GM11168 (cell line): ENCODE data around the gene PRR5.
"Not testable (repeated sequence)": the region's sequence is repeated elsewhere in the genome, so short reads cannot be mapped to it uniquely, and the experiment has no call there.

ENCODE experiments used
- in situ Hi-C: fragments of 300-500 bp; cut with MboI; formaldehyde crosslinking; loops from one replicate; pipeline ENCODE4 v1.12.0; 2022; ENCODE audit warnings: low sequenced_read_pairs; ENCODE audit not compliant: unreplicated experiment

Gene PRR5

DNA sequence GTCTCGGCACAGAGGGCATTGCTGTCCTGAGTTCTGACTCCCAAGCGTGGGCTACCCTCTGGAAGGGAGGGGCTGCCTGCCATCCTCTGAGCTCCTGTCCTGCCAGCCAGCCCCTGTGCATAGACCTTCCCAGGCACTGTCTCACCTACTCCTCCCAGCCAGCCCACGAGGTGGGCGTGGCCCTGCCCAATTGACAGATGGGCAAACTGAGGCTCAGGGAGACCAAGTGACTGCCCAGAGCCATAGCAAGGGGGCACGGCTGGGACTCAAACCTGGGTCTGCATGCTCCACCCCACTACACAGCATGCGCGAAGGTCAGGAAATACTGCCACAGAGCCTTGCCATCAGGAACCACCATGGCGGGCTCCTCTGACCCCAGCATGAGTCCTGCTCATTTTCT is 29.4 kb upstream of the PRR5 start:
- in situ Hi-C loops: no loop called here

GRCh38 chr22:44673406-44673805 is 28.6 kb upstream of the PRR5 start:
- in situ Hi-C loops: no loop called here

GRCh38 chr22:44676066-44676440 is 26.0 kb upstream of the PRR5 start:
- in situ Hi-C loops: not testable (repeated sequence)

DNA sequence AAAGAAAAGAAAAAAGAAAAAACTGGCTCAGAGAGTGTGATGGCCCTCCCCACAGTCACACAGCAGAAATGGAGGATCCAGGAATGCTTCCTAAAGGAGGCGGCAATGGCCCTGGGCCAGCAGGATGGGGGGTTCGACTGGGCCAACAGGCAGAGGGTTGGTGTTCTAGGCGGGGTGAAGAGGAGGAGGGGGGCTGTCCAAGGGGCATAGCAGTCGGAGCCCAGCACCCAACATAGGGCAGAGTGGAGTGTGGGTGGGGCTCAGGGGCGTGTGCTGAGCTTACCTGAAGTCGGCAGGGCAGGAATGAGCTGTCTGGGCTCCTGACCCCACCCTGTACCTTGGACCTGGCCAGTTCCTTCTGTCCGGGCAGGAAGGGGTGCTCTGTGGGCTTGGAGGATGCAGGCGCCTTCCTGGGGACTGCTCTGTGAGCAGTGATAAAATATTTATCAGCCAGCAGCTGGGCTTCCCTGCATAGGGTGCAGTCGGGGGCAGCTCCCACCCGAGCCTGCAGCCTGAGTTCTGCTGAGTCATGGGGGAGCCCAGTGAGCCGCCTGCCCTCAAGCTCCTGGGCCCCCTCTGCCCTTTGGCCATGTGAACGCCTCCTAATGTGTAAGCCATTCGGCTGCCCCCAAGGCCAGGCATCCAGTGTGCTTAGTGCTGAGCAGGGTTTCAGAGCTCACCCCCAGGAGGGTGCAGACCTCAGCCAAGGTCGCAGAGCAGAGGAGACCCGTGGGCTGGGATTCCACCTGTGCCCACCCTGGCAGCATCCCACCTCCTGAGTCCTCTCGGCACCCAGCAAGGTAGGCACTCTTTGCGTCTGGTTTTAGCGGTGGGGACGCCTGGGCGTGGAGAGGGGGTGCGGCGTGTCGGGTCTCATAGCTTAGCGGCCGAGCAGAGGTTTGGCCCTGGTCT is 25.3 kb upstream of the PRR5 start:
- in situ Hi-C loops: no loop called here

GRCh38 chr22:44677353-44677840 is 24.6 kb upstream of the PRR5 start:
- in situ Hi-C loops: no loop called here

DNA sequence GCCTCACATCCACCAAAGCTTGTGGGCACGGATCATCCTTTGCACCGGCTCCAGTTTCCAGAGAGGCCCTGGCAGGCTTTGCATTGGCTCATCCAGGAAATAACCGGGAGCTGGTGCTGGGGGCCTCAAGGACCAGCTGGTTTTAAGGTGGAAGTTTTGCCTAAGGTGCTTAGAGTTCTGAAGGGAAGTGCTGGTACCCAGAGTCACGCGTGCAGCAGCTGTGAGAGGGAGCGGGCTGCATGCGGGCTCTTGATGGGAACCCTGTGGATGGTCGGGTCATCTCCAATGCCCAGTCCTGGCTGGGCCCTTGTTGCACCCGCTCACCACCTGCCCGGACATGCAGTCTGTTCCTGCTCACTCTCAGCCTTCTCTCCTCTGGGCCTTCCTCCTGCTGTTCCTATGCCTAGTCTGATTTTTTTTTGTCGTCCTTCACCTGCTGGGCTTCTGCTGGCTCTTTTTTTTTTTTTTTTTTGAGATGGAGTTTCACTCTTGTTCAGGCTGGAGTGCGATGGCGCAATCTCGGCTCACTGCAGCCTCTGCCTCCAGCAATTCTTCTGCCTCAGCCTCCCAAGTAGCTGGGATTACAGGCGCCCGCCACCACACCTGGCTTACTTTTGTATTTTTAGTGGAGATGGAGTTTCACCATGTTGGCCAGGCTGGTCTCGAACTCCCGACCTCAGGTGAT is 24.0 kb upstream of the PRR5 start:
- in situ Hi-C loops: no loop called here

DNA sequence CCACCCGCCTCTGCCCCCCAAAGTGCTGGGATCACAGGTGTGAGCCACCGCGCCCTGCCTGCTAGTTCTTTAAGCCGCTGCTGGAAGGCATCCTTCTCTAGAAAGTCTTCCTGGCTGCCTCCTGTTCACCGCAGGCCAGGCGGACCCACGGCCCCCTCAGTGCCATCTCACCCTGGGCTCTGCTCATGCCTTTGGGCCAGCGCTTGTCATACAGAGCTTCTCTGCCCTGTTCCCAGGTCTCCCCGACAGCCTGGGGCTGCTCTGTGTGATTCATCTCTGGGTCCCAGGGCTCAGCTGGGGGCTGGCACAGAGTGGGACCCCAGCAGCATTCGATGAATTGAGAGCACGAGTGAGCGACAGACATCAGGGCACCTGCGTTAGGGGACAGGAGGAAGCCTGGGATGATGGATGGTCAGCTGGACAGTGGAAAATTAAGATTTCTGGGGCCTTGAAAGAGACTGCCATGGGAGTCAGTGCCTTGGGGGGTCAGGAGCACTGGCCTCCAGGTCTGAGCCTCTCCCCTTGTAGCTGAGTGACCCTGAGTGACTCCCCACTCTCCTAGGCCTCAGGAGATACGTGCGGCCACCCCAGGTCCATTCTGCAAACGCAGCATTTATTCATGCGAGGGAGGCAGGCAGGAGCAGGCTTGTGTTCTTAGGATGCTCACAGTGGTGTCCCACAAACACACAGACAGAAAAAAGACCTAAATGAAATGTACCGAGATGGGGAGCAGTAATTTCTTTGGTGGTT is 23.3 kb upstream of the PRR5 start:
- in situ Hi-C loops: no loop called here

DNA sequence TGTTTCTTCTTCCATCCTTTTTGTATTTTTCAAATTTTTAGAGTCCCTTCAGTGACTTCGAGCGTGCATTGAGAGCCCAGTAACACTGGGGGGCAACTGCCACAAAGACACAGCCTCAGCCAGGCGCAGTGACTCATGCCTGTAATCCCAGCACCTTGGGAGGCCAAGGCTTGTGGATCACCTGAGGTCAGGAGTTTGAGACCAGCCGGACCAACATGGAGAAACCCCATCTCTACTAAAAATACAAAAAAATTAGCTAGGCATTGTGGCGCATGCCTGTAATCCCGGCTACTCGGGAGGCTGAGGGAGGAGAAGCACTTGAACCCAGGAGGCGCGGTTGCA is 22.7 kb upstream of the PRR5 start:
- in situ Hi-C loops: not testable (repeated sequence)

DNA sequence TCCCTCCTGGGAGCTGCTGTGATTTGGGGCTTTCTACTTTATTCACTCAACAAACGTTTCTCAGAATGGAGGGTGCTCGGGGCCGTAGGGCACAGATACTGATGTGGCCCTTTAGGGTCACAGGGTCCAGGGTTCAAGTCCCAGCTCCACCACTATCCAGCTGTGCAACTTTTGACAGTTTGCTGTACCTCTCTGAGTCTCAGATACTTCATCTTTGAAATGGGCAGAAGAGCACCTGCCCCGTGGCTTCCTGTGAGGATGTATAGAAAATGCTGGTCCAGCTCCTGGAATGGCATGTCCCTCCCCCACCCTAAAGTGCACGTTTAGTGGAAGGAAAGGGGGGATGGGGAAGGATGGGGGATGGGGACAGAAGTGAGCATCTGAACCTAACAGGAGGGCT is 21.9 kb upstream of the PRR5 start:
- in situ Hi-C loops: no loop called here

DNA sequence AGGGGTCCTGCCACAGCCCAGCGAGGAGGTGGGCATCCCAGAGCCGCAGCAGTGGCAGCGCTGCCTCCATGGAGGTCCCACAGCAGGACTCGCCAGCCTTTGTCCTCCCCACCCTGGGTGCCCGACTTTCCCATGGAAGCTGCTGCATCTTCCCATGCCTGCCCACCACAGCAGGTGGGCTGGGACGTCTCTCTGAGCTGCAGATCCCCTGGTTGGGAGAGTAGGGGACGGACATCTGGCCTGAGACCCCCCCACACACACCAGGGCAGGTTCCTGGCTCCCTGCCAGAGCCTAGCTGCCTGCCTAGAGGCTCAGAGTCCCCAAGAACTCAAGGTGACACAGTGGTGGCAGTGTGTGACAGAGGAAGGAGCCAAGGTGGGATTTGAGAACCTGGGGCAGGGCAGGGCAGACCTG is 21.5 kb upstream of the PRR5 start:
- in situ Hi-C loops: no loop called here

GRCh38 chr22:44682556-44683168 is 19.3 kb upstream of the PRR5 start:
- in situ Hi-C loops: no loop called here

DNA sequence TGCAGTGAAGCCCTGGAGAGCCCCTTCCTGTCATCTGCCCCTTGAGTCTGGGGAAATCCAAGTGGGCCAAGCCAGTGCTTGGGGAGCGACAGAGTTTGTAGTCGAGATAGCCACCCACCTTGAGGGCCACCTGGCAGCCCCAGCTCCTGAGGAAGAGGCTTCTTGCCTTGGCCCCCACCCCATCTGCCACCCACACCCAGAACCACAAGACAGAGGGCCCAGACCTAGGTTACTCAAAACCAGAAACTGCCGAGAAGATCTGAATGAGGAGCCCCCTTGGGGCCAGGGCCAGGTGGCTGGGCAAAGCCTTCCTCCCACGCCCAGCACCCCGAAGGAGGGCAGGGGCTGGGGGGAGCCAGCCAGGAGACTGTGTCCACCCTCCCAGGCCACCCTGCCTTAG is 18.8 kb upstream of the PRR5 start:
- in situ Hi-C loops: no loop called here

- in situ Hi-C loops: no loop called here
These were observed 18.1 kb upstream of the PRR5 start for GRCh38 chr22:44683881-44684280.

- in situ Hi-C loops: no loop called here
These were observed 17.3 kb upstream of the PRR5 start for GRCh38 chr22:44684506-44685383.

- in situ Hi-C loops: no loop called here
These were observed 16.5 kb upstream of the PRR5 start for GRCh38 chr22:44685384-44686056.

- in situ Hi-C loops: no loop called here
These were observed 15.0 kb upstream of the PRR5 start for GRCh38 chr22:44686873-44687600.

DNA sequence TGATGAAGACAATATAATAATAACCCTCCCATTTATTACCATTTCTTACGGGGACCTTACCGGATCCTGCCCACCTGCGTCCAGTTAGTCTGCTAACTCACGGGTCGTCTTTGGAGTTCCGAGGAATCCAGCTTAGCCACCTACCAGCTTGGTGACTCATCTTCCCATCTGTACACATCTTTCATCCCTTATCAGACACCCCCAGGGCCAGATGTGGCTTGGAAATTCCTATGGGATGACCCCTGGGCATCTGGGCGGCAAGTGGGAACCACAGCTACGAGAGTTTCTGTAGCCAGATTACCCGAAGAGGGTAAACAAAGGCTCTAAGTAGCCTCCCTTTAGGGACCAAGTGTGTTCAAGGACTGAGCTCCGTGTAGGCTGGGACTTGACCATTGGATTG is 12.8 kb upstream of the PRR5 start:
- in situ Hi-C loops: no loop called here

DNA sequence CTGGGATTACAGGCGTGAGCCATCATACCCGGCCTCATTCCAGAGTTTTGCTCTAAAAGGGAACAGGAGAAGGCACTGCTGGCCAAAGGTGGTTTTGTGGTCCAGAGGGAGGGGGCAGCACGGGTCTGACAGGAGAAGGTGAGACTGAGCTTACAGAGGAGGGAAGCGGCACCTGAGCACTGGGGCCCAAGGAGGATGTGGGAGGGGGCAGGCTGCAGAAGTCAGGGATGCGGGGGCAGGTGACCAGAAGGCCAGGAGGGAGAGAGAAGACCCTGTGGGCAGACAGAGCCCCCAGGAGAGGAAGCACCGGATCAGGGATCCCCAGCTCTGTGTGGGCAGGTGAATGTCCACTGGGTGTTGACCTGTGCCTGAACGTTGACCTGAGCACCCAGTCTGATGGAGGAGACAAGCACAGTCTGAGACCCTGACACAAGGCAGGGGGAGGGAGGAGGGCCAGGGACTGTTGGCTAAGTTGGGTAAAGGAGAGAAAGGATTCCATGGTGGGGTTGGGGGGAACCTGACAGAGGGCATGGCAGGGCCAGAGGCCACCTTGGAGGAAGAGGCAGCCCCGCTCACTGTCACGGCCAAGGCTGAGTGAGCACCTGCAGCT is 12.0 kb upstream of the PRR5 start:
- in situ Hi-C loops: no loop called here
